Neural progenitor cell (in vitro differentiated cells): ENCODE measurements around the gene SCIN.

Experiments used
- EZH2 ChIP-seq: fragments of 200-600 bp; sonication (generic); IDR thresholded peaks from 2 replicates; pipeline ENCODE4 v1.6.1; 2017; ENCODE audit warnings: antibody characterized with exemption, mild to moderate bottlenecking, moderate library complexity
- TF ChIP-seq, protein P1 (sequence below): fragments of 200-600 bp; sonication (generic); IDR thresholded peaks from 2 replicates; pipeline ENCODE4 v1.5.1; 2017; ENCODE audit warnings: antibody characterized with exemption, mild to moderate bottlenecking

DNA sequence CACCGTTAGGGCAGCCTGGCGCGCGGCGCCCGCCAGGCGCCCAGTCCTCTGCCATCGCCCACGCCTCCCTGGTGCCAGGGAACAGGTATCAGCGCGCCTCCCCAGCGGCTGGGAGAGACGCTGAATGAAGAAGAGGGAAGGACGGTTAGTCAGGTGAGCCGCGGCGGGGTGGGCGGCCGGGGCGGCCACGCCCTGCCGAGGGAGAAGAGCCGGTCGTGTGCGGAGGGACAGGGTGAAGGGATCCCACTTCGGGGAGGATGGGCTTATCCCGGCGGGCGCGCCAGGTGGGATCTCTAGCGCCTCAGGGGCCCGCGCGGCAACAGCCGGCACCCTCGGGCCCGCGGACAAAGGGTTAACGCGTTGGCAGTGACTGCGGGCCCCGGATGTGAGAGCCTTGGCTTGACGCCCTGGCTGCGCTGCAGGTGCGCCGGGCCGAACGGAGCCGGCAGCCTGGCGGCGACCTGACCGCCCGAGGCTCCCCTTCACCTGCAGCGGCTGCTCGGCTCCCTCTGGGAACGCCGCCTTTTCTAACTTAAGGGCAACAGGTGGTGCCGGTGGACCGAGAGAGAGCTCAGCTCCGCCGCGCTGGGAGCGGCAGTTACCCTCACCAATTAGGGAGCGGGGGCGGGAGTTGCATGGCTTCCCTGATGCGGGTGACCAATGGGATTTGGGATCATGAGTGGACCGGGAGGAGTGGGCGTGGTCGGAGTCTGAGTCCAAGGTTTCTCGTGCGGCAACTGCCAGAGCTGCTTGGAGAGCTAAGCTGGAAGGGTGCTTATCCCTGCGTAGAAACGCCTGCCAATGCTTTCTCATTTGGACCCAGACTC, 116.6 kb downstream of the SCIN start, which contains the start of gene ARL4A:
- no peak for TF ChIP-seq EZH2
- TF ChIP-seq, protein P1, sequence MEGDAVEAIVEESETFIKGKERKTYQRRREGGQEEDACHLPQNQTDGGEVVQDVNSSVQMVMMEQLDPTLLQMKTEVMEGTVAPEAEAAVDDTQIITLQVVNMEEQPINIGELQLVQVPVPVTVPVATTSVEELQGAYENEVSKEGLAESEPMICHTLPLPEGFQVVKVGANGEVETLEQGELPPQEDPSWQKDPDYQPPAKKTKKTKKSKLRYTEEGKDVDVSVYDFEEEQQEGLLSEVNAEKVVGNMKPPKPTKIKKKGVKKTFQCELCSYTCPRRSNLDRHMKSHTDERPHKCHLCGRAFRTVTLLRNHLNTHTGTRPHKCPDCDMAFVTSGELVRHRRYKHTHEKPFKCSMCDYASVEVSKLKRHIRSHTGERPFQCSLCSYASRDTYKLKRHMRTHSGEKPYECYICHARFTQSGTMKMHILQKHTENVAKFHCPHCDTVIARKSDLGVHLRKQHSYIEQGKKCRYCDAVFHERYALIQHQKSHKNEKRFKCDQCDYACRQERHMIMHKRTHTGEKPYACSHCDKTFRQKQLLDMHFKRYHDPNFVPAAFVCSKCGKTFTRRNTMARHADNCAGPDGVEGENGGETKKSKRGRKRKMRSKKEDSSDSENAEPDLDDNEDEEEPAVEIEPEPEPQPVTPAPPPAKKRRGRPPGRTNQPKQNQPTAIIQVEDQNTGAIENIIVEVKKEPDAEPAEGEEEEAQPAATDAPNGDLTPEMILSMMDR, result peak; percentile 55
